SU-DHL-6 (cell line): ENCODE data around the gene CELSR1.

Source experiments
- CTCF ChIP-seq: fragments of 200-600 bp; sonication (generic); IDR thresholded peaks from one replicate; pipeline ENCODE4 v1.5.1; 2017; ENCODE audit warnings: antibody characterized with exemption, mild to moderate bottlenecking, low read length, moderate library complexity; ENCODE audit not compliant: insufficient read depth, poor library complexity, severe bottlenecking
- EZH2phosphoT487 ChIP-seq: fragments of 200-600 bp; sonication (generic), shearing (Covaris generic); conservative IDR thresholded peaks from 2 replicates; pipeline ENCODE4 v1.6.1; 2018; ENCODE audit warnings: mild to moderate bottlenecking, antibody characterized with exemption, low read length, moderate library complexity, mixed read lengths

GRCh38 chr22:46516638-46517037 is 20.8 kb downstream of the CELSR1 start:
- TF ChIP-seq CTCF: no peak
- TF ChIP-seq EZH2phosphoT487: no peak
